Jurkat, Clone E6-1 (cell line): ENCODE results near the gene GREM1.

Experiments
- DNase-seq: peaks from one replicate; pipeline ENCODE4 v3.0.0-alpha.2; 2011; ENCODE audit warnings: low read depth, low spot score
- H3K4me3 ChIP-seq: 2 replicates; pipeline ENCODE4 v1.5.1; 2011; ENCODE audit warnings: mild to moderate bottlenecking, low read length, control low read depth, moderate library complexity

Gene GREM1

DNA sequence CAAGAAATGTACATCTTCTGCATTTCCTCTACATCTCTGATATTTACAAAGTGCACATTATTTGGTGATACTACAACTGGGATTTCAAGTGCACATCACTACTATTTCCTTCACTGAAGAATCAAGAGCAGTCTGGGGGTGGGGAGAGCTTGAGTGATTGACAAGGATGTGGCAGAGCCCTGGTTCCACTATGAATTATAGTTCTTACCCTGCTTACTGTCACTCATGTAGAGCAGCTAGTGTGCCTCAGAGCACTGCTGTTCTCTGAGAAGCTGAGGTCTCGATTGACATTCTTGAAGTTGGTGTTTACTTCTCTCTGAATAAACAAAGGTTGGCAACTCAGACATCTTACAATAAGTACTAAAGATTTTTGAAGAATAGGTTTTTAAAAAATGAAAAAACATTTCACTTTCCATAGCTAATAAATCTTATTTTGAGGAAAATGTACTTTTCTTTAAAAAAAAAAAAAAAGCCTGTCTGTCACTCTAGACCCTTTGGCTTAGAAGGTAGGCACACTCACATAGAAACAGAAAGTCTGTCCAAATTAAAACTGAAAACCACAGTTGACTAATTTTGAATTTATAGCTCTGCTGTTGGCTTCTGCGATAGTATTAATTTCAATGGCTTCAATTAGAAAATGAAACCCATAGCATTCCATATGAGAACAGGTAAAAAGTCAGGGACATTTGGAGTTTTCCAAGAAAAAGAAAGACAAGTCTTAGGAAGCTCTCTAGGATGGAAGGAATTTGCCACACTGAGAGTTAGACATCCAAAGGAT lies 5.6 kb downstream of the GREM1 start:
- no peak overlapping the region for H3K4me3 ChIP-seq
- DNase-seq, result no peak

DNA sequence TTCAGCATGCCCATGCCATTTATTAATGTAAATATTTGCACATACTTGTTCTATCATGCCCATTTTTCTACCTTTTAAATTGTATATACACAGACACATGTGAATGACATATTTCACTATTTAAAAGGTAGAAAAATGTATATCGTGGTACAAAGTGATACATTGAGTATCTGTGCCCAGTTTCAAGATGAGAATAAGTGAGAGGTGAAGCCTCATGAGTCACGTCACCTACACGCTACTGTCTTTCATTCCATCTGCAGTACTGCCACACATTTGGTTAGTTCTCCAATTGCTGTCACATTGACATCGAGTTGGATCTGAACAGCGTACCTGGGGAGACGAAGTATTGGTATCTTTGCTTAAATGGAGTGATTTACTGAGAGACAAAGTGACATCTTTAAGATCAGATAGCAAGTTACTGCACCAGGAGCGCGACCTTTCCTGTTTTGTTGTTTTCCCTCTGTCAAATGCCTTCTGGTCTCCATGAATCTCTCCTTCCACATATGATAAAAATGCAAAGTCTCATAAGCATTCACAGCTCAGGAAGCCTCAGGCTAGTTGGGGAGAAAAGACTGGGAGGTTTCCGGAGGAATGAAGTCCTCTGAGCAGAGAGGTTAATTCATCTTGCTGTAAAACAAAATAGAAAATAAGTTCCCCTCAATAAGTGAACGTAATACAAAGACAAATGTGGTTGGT lies 12.0 kb downstream of the GREM1 start:
- no peak for DNase-seq

DNA sequence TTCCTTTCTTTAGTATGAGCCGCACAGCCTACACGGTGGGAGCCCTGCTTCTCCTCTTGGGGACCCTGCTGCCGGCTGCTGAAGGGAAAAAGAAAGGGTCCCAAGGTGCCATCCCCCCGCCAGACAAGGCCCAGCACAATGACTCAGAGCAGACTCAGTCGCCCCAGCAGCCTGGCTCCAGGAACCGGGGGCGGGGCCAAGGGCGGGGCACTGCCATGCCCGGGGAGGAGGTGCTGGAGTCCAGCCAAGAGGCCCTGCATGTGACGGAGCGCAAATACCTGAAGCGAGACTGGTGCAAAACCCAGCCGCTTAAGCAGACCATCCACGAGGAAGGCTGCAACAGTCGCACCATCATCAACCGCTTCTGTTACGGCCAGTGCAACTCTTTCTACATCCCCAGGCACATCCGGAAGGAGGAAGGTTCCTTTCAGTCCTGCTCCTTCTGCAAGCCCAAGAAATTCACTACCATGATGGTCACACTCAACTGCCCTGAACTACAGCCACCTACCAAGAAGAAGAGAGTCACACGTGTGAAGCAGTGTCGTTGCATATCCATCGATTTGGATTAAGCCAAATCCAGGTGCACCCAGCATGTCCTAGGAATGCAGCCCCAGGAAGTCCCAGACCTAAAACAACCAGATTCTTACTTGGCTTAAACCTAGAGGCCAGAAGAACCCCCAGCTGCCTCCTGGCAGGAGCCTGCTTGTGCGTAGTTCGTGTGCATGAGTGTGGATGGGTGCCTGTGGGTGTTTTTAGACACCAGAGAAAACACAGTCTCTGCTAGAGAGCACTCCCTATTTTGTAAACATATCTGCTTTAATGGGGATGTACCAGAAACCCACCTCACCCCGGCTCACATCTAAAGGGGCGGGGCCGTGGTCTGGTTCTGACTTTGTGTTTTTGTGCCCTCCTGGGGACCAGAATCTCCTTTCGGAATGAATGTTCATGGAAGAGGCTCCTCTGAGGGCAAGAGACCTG lies 13.2 kb downstream of the GREM1 start:
- no peak overlapping the region for H3K4me3 ChIP-seq
- DNase-seq, result no peak

More for the DNA sequence above, 12.0 kb downstream of the GREM1 start:
- no peak overlapping the region for H3K4me3 ChIP-seq

DNA sequence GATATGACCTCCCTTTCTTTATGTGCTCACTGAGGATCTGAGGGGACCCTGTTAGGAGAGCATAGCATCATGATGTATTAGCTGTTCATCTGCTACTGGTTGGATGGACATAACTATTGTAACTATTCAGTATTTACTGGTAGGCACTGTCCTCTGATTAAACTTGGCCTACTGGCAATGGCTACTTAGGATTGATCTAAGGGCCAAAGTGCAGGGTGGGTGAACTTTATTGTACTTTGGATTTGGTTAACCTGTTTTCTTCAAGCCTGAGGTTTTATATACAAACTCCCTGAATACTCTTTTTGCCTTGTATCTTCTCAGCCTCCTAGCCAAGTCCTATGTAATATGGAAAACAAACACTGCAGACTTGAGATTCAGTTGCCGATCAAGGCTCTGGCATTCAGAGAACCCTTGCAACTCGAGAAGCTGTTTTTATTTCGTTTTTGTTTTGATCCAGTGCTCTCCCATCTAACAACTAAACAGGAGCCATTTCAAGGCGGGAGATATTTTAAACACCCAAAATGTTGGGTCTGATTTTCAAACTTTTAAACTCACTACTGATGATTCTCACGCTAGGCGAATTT lies 14.9 kb downstream of the GREM1 start:
- DNase-seq, result no peak

DNA sequence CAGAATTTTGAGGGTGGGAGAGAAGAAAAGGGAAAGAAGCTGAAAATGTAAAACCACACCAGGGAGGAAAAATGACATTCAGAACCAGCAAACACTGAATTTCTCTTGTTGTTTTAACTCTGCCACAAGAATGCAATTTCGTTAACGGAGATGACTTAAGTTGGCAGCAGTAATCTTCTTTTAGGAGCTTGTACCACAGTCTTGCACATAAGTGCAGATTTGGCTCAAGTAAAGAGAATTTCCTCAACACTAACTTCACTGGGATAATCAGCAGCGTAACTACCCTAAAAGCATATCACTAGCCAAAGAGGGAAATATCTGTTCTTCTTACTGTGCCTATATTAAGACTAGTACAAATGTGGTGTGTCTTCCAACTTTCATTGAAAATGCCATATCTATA lies 15.5 kb downstream of the GREM1 start:
- DNase-seq, result no peak
- no peak overlapping the region for H3K4me3 ChIP-seq

More for the DNA sequence above, 14.9 kb downstream of the GREM1 start:
- no peak overlapping the region for H3K4me3 ChIP-seq

DNA sequence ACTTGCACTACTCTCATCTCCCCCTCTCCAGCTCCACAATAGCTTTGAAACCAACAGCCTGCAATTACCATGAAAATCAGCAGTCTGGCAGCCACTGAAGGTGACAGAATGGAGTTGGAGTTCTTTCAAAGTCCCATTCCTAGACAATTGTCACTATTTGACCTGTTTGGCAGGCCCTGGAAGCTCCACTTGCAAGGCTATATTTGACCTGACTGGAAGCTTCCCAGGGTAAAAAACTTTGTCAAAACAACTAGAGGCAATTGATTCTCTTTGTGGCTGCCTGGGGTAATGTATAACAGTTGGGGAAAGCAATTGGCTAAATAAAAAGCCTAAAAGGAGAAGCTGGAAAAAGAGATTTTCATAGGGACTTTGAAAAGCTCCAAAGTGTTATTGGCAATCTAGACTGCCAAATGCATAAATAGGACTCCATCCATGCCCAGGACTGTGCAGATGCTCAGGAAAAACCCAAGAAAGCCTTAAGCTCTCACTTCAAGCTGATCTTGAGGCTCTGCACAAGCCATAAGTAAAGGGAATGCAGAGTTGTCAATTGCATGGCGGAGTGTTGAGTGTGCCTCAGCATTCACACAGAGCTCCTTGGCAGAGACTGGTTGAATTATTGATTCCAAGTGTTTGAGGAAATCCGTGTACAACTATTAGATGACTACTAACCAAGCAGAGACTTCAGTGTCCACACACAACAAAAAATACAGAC lies 18.3 kb downstream of the GREM1 start:
- H3K4me3 ChIP-seq, result no peak overlapping the region
- DNase-seq, result no peak

DNA sequence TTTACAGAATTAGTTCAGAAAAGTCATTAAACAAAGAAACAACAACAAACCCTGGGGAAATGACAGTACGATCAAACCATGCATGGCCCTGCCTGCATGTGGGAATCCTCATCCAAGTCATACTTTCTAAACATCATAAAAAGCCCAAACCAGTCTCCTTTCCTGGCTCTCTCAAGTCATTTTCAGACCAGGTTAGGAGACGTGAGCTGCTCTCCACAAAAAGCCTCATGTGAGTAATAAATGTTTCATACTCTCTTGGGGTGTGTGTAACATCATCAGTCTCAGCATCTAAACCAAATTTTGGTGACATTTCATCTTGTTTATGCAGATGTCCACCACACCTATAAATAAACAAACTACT lies 18.9 kb downstream of the GREM1 start:
- no peak for DNase-seq
- H3K4me3 ChIP-seq, result no peak overlapping the region

DNA sequence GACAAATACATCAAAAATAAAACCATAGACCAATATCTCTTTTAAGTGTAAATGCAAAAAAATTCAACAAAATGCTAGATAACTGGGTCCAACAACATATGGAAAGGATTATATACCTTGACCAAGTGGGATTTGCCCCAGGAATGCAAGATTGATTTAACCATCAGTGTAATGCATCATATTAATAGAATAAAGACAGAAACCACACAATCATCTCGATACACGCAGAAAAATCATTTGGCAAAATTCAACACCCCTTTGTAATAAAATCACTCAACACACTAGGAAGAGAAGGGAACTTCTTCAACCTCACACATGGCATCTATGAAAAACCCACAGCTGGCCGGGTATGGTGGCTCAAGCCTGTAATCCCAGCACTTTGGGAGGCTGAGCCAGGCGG lies 19.5 kb downstream of the GREM1 start:
- DNase-seq, result no peak
- H3K4me3 ChIP-seq, result no peak overlapping the region

DNA sequence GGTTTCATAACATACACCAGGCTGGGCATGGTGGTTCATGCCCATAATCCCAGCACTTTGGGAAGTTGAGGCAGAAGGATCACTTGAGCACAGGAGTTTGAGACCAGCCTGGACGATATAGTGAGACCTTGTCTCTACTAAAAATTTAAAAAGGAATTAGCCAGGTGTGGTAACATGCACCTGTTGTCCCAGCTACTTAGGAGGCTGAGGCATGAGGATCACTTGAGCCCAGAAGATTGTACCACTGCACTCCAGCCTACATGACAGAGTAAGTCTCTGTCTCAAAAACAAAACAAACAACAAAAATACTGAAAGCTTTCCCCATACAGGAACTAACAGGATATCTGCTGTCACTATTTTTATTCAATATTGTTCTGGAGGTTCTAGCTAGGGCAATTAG lies 20.9 kb downstream of the GREM1 start:
- DNase-seq, result no peak
- no peak overlapping the region for H3K4me3 ChIP-seq

DNA sequence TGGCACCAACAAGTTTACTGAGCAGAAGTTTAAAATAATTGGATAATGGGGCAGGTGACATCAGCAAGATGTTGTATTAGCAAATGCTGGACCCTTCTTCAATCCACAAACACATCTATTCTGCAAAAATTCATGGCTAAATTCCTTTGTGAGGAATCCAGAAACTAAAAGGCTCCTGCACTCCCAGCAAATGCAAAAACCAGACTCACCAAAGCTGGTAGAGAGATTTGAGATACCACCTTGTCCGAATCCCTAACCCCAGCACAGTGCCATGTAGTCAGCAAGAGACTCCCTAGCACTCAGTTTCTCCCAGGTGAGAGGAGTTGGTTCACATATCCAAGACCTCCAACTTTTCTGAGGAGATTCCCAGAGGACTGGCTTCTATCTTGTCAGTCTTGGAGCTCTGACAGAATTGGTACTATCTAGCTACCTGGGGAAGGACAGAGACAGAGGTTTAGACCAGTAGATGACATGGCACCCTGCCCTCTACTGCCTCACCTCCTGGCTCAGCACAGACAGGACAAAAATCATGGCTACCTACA lies 21.8 kb downstream of the GREM1 start:
- no peak for DNase-seq
- no peak overlapping the region for H3K4me3 ChIP-seq

DNA sequence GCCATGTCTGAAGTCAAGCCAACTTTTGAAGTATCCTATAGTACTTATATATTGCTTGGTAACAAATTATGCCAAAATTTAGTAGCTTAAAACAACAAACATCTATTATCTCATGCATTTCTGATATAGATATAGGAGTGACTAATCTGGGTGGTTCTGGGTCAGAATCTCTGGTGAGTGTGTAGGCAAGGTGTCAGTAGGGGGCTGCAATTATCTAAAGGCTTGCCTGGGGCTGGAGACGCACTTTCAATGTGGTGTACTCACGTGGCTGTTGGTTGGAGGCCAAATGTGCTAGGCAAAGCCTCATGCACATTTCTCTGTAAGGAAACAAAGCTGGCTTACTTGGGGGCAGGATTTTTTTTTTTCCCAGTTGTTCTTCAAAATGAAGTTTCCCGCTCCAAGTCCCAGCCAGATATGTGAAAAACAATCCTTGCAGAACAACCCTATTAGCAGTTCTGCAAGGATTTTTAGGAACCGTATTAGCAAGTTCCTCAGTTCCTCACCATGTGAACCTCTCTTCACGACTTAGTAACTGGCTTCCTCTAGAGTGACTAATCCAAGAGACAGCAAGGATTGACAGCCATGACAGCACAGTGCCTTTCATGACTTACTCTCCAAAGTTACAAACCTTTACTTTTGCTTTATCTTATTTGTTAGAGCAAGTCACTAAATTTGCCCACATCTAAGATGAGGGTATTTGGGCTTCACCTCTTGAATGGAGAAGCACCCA lies 25.8 kb downstream of the GREM1 start:
- DNase-seq, result no peak
- no peak overlapping the region for H3K4me3 ChIP-seq

DNA sequence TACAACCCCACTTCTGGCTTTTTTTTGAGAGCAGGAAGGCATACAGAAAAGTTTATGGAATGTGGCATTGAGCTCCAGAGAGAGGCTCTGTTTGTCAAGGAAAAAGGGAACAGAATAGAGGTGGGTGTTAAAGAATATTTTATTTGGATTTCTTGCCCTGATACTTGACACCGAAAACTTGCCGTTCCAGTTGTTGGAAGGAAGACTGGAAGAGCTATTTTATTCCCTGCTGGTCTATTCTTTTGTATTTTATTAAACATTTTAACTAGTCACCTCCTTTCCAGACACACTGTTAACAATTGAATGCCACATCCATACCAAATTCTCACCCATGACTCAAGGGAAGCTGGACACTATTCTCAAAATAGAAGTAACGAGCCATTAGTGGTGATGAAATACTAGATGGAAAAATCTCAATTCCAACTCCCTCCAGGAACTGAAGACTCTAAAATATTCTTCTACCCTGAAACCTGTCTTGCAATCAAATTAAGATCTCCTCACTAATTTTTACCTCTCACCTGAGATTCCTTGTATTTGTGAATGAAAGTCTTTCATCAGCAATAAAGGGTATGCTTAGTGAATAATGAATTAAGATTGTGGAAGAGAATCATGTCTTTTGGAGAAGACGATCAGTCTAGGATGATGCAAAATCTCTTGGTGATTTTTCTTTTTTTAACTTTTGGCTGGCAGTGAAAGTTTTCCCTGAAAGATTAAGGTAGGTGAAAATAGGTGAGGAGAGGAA lies 28.5 kb downstream of the GREM1 start:
- H3K4me3 ChIP-seq, result no peak overlapping the region
- DNase-seq, result no peak

DNA sequence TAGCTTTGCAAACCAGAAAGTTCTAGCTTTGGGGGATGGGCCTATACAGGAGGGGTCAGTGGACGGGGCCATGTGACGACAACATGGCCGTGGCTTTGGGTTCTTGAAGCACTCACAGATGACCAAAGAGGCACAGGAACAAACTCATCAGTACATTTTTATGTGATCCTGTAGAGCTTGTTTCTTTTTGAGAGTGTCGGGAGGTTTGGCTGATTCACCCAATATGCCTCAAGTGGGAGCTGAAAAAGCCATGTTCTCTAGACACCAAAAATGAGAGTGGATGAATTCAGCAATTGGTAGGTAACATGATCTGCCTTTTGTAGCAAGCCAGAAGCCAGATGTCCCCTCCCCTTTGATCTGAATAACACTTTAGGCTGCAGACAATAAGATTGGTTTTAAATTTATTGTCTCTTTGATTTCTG lies 30.1 kb downstream of the GREM1 start:
- DNase-seq, result no peak
- H3K4me3 ChIP-seq, result no peak overlapping the region

DNA sequence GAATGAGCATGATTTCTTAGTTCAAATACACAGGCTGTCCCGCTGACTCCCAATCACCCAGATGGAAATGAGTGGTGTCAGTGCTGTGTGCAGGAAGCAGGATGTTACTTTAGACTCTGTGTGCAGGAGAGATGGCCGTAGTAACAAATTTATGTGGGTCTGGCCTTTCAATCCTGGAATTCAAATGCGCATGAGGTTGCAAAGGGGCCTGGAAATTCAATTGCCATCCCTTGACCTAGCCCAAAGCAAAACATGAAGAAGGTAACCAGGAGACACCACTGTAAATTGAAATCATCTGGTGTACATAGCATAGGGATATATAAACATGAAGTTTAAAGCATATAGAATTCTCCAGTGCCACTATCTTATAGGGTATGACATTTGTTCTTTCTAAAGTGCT lies 33.2 kb downstream of the GREM1 start:
- H3K4me3 ChIP-seq, result no peak overlapping the region
- DNase-seq, result no peak

DNA sequence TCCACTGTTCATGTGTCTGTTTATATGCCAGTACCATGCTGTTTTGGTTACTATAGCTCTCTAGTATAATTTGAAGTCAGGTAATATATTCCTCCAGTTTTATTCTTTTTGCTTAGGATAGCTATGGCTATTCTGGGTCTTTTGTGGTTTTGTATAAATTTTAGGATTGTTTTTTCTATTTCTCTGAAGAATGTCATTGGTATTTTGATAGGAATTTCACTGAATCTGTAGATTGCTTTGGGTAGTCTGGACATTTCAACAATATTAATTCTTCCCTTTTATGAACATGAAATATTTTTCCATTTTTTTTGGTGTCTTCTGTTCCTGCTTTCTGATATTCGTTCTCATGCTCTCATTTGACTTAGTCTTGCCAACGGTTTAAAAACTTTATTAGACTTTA lies 39.6 kb downstream of the GREM1 start:
- no peak overlapping the region for H3K4me3 ChIP-seq
- no peak for DNase-seq

DNA sequence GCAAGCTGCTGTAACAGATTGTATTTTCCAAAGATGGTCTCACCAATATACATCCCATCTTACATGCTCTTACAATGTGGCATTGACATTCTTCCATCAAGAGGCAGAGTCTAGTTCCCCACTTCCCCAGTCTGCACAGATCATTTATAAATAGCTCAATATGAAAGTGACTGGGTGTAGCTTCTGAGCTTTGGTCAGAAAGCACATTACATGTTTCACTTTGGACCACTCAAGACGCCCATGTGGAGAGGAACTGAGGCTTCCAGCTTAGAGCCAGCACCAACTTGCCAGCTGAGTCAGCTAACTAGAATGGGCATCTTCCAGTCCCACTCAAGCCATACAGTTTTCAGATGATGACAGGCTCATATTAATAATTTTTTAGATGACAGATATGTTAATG lies 45.5 kb downstream of the GREM1 start:
- no peak for DNase-seq
- H3K4me3 ChIP-seq, result no peak overlapping the region

DNA sequence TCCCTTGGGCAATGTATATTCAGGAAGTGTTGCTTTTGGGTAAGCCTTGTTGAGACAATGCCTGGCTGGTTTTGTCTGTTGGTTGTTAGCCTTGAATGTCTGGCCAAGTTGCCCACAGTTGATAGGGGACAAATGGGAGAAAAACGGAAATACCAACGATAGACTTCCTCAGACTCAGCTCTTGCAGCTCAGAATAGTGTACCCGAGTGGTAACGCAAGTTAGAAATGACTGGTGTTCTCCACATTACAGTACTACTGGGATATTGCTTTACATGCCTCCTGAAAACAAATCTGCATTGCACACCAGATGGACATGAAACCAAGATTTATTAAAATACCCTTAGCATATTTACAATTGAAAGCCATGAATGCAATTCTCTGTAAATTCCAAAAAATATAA lies 47.4 kb downstream of the GREM1 start:
- DNase-seq, result no peak
- no peak overlapping the region for H3K4me3 ChIP-seq
